SHP77 (cell line): Measurements from ENCODE around the gene CEMP1.

Experiments used
- DNase-seq, 2 experiments: peaks; one replicate each; lab custom pipeline; 2025; lab: John Stamatoyannopoulos, UW

The CEMP1 gene

GRCh38 chr16:2484898-2485508, 46.2 kb downstream of the CEMP1 start:
- DNase-seq = no peak

GRCh38 chr16:2483939-2484897, 47.0 kb downstream of the CEMP1 start:
- no peak for DNase-seq

DNA sequence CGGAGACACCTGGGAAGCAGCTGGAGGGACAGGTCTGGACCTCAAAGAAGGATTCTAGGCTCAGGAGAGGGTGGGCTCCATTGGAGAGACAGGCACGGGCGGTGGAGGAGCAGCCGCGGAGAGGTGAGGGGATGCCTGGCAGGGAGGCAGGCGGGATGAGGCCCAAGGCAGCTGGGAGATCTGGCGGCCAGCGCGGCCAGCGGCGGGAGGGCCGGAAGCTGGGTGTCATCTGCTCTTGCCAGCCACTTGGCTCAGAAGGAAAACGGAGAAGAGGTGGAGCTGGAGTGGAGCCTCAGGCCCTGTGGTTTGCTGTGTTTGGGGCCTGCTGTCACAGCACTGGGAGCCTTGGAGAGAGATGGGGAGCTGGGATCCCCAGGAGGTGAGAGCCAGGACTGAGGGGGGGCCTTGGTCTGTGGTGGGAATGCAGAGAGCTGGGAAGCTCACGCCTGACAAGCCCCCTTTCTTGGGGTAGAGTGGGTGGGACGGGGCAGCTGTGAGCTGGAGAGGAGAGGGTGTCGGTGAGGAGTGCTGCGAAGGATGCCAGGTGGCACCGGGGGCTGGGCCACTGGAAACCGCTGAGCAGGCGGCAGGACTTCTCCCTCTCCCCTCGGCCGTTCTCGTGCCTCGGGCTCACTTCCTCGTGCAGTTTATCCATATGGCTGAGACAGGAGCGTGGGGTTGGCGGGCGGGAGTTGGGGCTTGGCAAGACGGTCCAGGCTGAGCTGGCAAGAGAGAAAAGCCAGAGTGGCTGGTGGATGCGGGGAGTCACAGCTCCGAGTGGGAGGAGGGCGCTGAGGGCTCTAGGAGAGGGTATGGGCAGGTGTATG, 48.3 kb downstream of the CEMP1 start:
- peak in 1 of 2 experiments; percentile 75 for DNase-seq

- DNase-seq = no peak
Observed at GRCh38 chr16:2482249-2482648, 49.0 kb downstream of the CEMP1 start.

DNA sequence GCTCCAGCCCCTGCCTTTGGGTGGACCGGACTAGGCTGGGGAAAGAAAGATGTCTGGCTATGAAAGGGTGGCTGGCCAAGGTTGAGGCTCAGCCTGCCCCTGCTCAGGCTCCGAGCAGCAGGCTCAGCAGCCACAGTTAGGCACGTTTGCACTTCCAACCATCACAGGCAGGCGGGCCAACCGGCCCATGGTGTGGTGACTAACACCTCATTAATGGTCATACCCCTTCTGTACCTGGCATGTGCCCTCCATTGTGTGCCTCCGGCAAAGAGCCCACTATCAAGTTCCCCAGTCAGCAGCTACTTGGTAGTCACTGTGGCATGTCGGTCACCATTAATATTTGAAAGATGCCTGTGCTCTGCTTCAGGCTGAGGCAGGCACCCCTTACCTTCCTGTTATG, 49.5 kb downstream of the CEMP1 start:
- no peak for DNase-seq

- no peak for DNase-seq
Observed at GRCh38 chr16:2480948-2481347, 50.3 kb downstream of the CEMP1 start.
